Loucy (cell line): ENCODE results near the gene RMDN2.

Experiments used
- EZH2phosphoT487 ChIP-seq: fragments of 200-600 bp; IDR thresholded peaks from 2 replicates; pipeline ENCODE4 v1.6.1; 2018; ENCODE audit warnings: antibody characterized with exemption, mild to moderate bottlenecking, moderate library complexity, borderline replicate concordance
- TF ChIP-seq, protein P1 (sequence below): fragments of 200-600 bp; sonication (generic); conservative IDR thresholded peaks from 2 replicates; pipeline ENCODE4 v1.5.1; 2014; ENCODE audit warnings: mild to moderate bottlenecking, antibody characterized with exemption, low read length

DNA sequence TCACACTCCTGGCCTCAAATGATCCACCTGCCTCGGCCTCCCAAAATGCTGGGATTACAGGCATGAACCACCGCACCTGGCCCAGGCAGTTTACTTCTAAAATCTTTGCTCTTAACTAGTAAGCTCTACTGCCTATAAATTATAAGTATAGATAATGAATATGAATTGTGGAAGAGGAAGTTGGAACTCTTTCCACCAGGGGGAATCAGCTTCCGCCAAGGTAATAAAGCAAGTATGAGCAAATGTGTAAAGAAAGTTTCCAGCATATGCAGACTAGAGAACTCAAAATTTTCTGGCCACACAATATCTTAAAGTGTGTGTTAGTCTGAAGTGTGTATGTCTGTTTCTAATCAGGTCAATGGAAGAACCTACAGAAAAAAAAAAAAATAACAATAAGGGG is 68.1 kb downstream of the RMDN2 start:
- TF ChIP-seq, protein P1, sequence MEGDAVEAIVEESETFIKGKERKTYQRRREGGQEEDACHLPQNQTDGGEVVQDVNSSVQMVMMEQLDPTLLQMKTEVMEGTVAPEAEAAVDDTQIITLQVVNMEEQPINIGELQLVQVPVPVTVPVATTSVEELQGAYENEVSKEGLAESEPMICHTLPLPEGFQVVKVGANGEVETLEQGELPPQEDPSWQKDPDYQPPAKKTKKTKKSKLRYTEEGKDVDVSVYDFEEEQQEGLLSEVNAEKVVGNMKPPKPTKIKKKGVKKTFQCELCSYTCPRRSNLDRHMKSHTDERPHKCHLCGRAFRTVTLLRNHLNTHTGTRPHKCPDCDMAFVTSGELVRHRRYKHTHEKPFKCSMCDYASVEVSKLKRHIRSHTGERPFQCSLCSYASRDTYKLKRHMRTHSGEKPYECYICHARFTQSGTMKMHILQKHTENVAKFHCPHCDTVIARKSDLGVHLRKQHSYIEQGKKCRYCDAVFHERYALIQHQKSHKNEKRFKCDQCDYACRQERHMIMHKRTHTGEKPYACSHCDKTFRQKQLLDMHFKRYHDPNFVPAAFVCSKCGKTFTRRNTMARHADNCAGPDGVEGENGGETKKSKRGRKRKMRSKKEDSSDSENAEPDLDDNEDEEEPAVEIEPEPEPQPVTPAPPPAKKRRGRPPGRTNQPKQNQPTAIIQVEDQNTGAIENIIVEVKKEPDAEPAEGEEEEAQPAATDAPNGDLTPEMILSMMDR: no peak
- no peak for TF ChIP-seq EZH2phosphoT487
